Tibial nerve (tissue), 4 donors: ENCODE measurements around the gene CTBP2.

ENCODE experiments used
- CTCF ChIP-seq, 5 experiments: fragments of 200-600 bp in 3 of 5; fragments of 450-650 bp in 2 of 5; sonication (generic) in 3 of 5; IDR thresholded peaks; one replicate each; pipeline ENCODE4 v1.5.1; 2016 to 2019; ENCODE audit warnings: antibody characterized with exemption in 5 of 5, mild to moderate bottlenecking in 3 of 5, moderate library complexity in 2 of 5
- EP300 ChIP-seq, 2 donors: sonication (generic); formaldehyde crosslinking; IDR thresholded peaks; one replicate each; pipeline ENCODE4 v1.6.1; 2017; ENCODE audit warnings: antibody characterized with exemption in 2 of 2, mild to moderate bottlenecking in 1 of 2
- POLR2A ChIP-seq, 2 donors: fragments of 450-650 bp; IDR thresholded peaks; one replicate each; pipeline ENCODE4 v1.6.1; 2017; ENCODE audit warnings: antibody characterized with exemption in 2 of 2, mild to moderate bottlenecking in 2 of 2, moderate library complexity in 2 of 2

- no peak for TF ChIP-seq CTCF (IDR thresholded peaks at IDR 0.05)
- no peak for TF ChIP-seq POLR2A (IDR thresholded peaks at IDR 0.05)
- no peak for TF ChIP-seq EP300 (IDR thresholded peaks at IDR 0.05)
These were observed 170.8 kb downstream of the CTBP2 start for GRCh38 chr10:124989526-124989925.
